ENCODE data around the gene AGPAT3.

GRCh38 chr21:43842742-43843141, 22.3 kb upstream of the AGPAT3 start:
- TF ChIP-seq CTCF (IDR thresholded peaks at IDR 0.05): no peak
- no peak for TF ChIP-seq POLR2A (IDR thresholded peaks at IDR 0.05)
